Fibroblast of skin of left quadriceps (primary cell): Measurements from ENCODE around the gene SUPT5H.

ENCODE experiments used
- DNase-seq, 2 experiments: peaks; one replicate each; pipeline ENCODE4 v3.0.0-alpha.2; 2013; ENCODE audit warnings: low read depth in 2 of 2

Gene SUPT5H

GRCh38 chr19:39409208-39410016, 36.0 kb upstream of the SUPT5H start:
- no peak for DNase-seq

GRCh38 chr19:39410017-39410830, 35.2 kb upstream of the SUPT5H start:
- DNase-seq, result no peak

GRCh38 chr19:39410831-39411080, 34.6 kb upstream of the SUPT5H start:
- DNase-seq, result no peak

GRCh38 chr19:39411081-39411831, 34.1 kb upstream of the SUPT5H start:
- DNase-seq, result no peak

- DNase-seq, result peak; percentile 82 to 86
These were observed 33.6 kb upstream of the SUPT5H start for GRCh38 chr19:39411832-39412099.

- peak; percentile 100 for DNase-seq
These were observed 33.1 kb upstream of the SUPT5H start, which contains the start of gene PLEKHG2 for GRCh38 chr19:39412100-39412866. Gene PLEKHG2 (plus strand): TSS chr19:39412669. CDS start chr19:39414087, 1,418 bp downstream.

GRCh38 chr19:39412867-39413271, 32.5 kb upstream of the SUPT5H start:
- no peak for DNase-seq

GRCh38 chr19:39413272-39413910, 32.0 kb upstream of the SUPT5H start:
- no peak for DNase-seq

GRCh38 chr19:39413911-39414608, 31.3 kb upstream of the SUPT5H start:
- no peak for DNase-seq

GRCh38 chr19:39415111-39416046, 30.0 kb upstream of the SUPT5H start:
- no peak for DNase-seq

- DNase-seq, result no peak
These were observed 28.9 kb upstream of the SUPT5H start for GRCh38 chr19:39416152-39417120.

- no peak for DNase-seq
These were observed 27.8 kb upstream of the SUPT5H start for GRCh38 chr19:39417463-39418181.

GRCh38 chr19:39419003-39419402, 26.4 kb upstream of the SUPT5H start:
- DNase-seq, result no peak

GRCh38 chr19:39420769-39421168, 24.6 kb upstream of the SUPT5H start:
- DNase-seq, result no peak

GRCh38 chr19:39422020-39422419, 23.4 kb upstream of the SUPT5H start:
- no peak for DNase-seq

- DNase-seq, result no peak
These were observed 21.9 kb upstream of the SUPT5H start for GRCh38 chr19:39423258-39424086.

GRCh38 chr19:39424934-39425333, 20.4 kb upstream of the SUPT5H start:
- no peak for DNase-seq
